ENCODE measurements around the gene FOXL1. TPM values are rescaled to one million over a fixed set of nuclear protein-coding genes. Genes with fewer than 3 reads are reported as not detected.
A peak's percentile ranks its signal among the peaks of the same experiment; 100 is the strongest.

The FOXL1 gene
- total RNA-seq, 1 donor from 2014 or later: 6.4 TPM

DNA sequence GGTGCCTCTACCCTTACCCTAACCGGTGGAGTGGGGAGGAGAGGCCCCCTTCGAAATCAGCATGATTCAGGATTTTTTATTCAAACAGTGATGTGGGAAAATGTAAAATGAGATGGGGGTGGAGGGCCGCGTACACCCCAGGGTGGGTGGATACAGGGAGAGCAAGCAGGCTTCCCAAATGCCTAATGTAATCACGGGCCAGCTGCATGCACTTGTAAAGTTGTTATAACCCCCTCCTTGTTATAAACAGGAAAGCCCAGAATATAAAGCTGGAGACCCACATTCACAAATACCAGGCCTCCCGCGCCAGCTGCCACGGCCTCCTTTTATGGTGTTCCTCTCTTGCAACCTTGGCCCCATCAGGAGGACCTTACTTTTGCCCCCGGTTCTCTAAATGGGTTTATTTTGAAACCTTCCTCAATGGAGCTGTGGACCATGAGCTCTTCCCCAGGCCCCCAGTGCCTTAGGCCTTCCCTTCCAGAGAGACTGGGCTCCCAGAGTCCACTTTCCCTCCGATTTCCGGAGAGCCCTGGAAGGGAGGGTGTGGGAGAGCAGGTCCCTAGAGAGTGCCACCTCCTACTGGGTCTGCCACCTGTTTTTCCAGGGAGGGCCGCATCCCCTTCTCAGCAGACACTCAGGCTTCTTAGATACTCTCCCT lies 906 bp upstream of the FOXL1 start:
- Mint-ChIP-seq H3K27me3 (ENCODE audit: unreplicated experiment) (no peaks in the 10 kb centered on the region), H3K4me1 (ENCODE audit: unreplicated experiment) (peaks cover 89% of the 10 kb centered on the region), H3K9me3 (ENCODE audit: unreplicated experiment) (no peaks in the 10 kb centered on the region), H3K36me3 (ENCODE audit: unreplicated experiment) (peaks cover 27% of the 10 kb centered on the region), H3K4me3 (ENCODE audit: unreplicated experiment) (peak overlapping the region; percentile 98), H3K27ac (ENCODE audit: unreplicated experiment) (peak overlapping the region; percentile 100)
- DNase-seq (ENCODE audit: extremely low spot score, unreplicated experiment): no peak
- TF ChIP-seq, protein P1, sequence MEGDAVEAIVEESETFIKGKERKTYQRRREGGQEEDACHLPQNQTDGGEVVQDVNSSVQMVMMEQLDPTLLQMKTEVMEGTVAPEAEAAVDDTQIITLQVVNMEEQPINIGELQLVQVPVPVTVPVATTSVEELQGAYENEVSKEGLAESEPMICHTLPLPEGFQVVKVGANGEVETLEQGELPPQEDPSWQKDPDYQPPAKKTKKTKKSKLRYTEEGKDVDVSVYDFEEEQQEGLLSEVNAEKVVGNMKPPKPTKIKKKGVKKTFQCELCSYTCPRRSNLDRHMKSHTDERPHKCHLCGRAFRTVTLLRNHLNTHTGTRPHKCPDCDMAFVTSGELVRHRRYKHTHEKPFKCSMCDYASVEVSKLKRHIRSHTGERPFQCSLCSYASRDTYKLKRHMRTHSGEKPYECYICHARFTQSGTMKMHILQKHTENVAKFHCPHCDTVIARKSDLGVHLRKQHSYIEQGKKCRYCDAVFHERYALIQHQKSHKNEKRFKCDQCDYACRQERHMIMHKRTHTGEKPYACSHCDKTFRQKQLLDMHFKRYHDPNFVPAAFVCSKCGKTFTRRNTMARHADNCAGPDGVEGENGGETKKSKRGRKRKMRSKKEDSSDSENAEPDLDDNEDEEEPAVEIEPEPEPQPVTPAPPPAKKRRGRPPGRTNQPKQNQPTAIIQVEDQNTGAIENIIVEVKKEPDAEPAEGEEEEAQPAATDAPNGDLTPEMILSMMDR (IDR thresholded peaks at IDR 0.05): no peak

DNA sequence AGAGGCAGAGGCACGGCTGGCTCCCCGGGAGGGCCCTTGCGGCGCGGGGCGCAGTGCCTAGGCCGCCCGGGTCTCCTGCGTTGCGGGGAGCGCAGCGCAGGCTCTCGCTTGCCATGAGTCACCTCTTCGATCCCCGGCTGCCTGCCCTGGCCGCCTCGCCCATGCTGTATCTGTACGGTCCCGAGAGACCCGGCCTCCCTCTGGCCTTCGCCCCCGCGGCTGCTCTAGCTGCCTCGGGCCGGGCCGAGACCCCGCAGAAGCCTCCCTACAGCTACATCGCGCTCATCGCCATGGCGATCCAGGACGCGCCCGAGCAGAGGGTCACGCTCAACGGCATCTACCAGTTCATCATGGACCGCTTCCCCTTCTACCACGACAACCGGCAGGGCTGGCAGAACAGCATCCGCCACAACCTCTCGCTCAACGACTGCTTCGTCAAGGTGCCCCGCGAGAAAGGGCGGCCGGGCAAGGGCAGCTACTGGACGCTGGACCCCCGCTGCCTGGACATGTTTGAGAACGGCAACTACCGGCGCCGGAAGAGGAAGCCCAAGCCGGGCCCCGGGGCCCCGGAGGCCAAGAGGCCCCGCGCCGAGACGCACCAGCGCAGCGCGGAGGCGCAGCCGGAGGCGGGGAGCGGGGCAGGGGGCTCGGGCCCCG lies 390 bp downstream of the FOXL1 start:
- Mint-ChIP-seq H3K9me3 (ENCODE audit: unreplicated experiment) (no peaks in the 10 kb centered on the region), H3K27me3 (ENCODE audit: unreplicated experiment) (no peaks in the 10 kb centered on the region), H3K4me3 (ENCODE audit: unreplicated experiment) (peak overlapping the region; percentile 98), H3K36me3 (ENCODE audit: unreplicated experiment) (peaks cover 21% of the 10 kb centered on the region), H3K4me1 (ENCODE audit: unreplicated experiment) (peaks cover 80% of the 10 kb centered on the region), H3K27ac (ENCODE audit: unreplicated experiment) (peak overlapping the region; percentile 100)
- TF ChIP-seq, protein P1 (IDR thresholded peaks at IDR 0.05): no peak
- no peak for DNase-seq (ENCODE audit: extremely low spot score, unreplicated experiment)

DNA sequence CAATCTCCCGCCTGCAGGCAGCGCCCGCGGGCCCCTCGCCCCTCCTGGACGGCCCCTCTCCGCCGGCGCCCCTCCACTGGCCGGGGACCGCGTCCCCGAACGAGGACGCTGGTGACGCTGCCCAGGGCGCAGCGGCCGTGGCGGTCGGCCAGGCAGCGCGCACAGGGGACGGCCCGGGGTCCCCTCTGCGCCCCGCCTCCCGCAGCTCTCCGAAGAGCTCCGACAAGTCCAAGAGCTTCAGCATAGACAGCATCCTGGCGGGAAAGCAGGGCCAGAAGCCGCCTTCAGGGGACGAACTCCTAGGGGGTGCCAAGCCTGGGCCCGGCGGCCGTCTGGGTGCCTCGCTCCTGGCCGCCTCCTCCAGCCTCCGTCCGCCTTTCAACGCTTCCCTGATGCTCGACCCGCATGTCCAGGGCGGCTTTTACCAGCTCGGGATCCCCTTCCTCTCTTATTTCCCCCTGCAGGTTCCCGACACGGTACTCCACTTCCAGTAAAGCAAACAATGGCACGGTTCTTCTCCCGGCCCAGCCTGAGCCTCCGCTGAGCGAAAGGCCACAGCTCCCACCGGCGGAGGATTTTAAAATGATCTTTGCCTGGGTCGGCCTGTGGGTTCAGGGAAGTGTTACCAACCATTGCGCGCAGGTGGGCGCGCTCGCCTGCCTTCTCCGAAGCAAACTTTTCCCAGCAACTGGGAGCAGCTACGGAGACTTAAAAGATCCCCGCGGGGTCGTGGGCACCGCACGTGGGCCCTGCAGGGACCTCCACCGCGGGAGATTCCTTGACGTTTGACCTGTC lies 1.1 kb downstream of the FOXL1 start:
- Mint-ChIP-seq H3K36me3 (ENCODE audit: unreplicated experiment) (peaks cover 16% of the 10 kb centered on the region), H3K4me1 (ENCODE audit: unreplicated experiment) (peaks cover 74% of the 10 kb centered on the region), H3K27me3 (ENCODE audit: unreplicated experiment) (no peaks in the 10 kb centered on the region), H3K27ac (ENCODE audit: unreplicated experiment) (peak overlapping the region; percentile 82), H3K4me3 (ENCODE audit: unreplicated experiment) (peak overlapping the region; percentile 66), H3K9me3 (ENCODE audit: unreplicated experiment) (no peaks in the 10 kb centered on the region)
- TF ChIP-seq, protein P1 (IDR thresholded peaks at IDR 0.05): no peak
- DNase-seq (ENCODE audit: extremely low spot score, unreplicated experiment): no peak

DNA sequence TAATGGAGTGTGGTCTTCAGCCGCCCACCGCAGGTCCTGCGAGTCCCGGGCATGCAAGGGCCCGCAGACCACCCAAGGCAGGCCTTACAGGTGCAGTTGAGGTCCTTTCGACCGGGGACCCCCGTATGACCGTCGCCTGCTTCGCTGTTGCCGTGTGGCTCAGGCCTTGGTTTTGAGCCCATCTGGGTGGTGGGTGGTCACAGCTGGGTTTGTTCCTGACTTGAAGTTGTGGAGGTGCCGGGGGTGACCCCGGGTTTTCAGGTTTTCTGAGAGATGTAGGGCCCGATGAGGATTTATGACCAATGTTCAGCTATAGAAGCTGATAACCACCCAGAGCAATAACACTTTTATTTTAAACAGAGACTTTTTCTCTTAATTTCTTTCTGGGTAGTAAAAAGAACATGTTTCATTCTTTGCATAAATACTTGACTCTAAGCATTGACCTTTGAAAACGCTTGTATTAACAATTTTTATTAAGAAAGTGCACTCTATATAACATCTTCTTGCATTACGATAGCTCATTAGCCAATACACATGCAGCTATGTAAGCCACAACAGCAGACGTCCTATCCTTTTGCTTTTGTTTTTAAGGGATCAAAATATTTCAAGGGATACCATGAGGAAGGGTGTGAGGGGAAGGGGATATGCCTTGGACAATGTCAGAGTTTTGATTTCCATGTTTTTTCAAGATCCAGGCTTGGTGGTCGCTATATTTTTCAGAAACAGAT lies 1.9 kb downstream of the FOXL1 start:
- Mint-ChIP-seq H3K4me3 (ENCODE audit: unreplicated experiment) (peak overlapping the region; percentile 66), H3K36me3 (ENCODE audit: unreplicated experiment) (peaks cover 14% of the 10 kb centered on the region), H3K27me3 (ENCODE audit: unreplicated experiment) (no peaks in the 10 kb centered on the region), H3K4me1 (ENCODE audit: unreplicated experiment) (peaks cover 66% of the 10 kb centered on the region), H3K9me3 (ENCODE audit: unreplicated experiment) (no peaks in the 10 kb centered on the region), H3K27ac (ENCODE audit: unreplicated experiment) (peak overlapping the region; percentile 82)
- DNase-seq (ENCODE audit: extremely low spot score, unreplicated experiment): no peak
- TF ChIP-seq, protein P1 (IDR thresholded peaks at IDR 0.05): no peak

Measured in osteocyte (in vitro differentiated cells).